ENCODE data around the gene FNIP2. TPM values are rescaled to one million over a fixed set of nuclear protein-coding genes. Genes with fewer than 3 reads are reported as not detected.
"Not testable (repeated sequence)": the region's sequence is repeated elsewhere in the genome, so short reads cannot be mapped to it uniquely, and the experiment has no call there.

The FNIP2 gene
- polyA plus RNA-seq, 1 of the 3 experiments (the other 2 are of a cell fraction), result 0.97 TPM

DNA sequence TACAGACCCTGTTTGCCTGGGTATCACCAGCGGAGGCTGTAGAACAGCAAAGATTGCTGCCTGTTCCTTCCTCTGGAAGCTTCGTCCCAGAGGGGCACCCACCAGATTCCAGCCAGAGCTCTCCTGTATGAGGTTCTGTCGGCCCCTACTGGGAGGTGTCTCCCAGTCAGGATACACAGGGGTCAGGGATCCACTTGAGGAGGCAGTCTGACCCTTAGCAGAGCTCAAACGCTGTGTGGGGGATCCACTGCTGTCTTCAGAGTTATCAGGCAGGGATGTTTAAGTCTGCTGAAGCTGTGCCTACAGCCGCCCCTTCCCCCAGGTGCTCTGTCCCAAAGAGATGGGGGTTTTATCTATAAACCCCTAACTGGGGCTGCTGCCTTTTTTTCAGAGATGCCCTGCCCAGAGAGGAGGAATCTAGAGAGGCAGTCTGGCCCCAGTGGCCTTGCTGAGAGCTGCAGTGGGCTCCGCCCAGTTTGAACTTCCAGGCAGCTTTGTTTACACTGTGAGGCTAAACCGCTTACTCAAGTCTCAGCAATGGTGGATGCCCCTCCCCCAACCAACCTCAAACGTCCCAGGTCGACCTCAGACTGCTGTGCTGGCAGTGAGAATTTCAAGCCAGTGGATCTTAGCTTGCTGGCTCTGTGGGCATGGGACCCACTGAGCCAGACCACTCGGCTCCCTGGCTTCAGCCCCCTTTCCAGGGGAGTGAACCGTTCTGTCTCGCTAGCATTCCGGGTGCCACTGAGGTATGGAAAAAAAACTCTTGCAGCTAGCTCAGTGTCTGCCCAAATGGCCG, 133.7 kb downstream of the FNIP2 start:
- DNase-seq, POLR2A ChIA-PET: not testable (repeated sequence)

GRCh38 chr4:158903079-158903456, 134.2 kb downstream of the FNIP2 start:
- CTCF ChIA-PET, result no interaction called here
- TF ChIP-seq TEAD4 (IDR thresholded peaks at IDR 0.05; ENCODE audit: borderline replicate concordance, insufficient read depth) (no peak), RFX5 (IDR thresholded peaks at IDR 0.05; ENCODE audit: low read length) (no peak), FOSL2 (IDR thresholded peaks at IDR 0.05; ENCODE audit: borderline replicate concordance, low read depth) (no peak), RCOR1 (IDR thresholded peaks at IDR 0.05; ENCODE audit: low read length) (no peak), MXI1 (IDR thresholded peaks at IDR 0.05; ENCODE audit: low read depth, low read length) (no peak), EP300 (IDR thresholded peaks at IDR 0.05; ENCODE audit: borderline replicate concordance in 1 of 2, low read depth in 1 of 2, low read length in 1 of 2) (no peak), CTCF (IDR thresholded peaks at IDR 0.05) (no peak), GABPA (IDR thresholded peaks at IDR 0.05; ENCODE audit: low read depth) (no peak), GATA2 (CRISPR knock-in tag; IDR thresholded peaks at IDR 0.05) (no peak), YY1 (IDR thresholded peaks at IDR 0.05; ENCODE audit: low read depth) (no peak), JUND (IDR thresholded peaks at IDR 0.05) (no peak), IRF3 (IDR thresholded peaks at IDR 0.05; ENCODE audit: low read depth, low read length) (no peak), NRF1 (IDR thresholded peaks at IDR 0.05; ENCODE audit: low read depth, low read length) (no peak), MEF2A (IDR thresholded peaks at IDR 0.05; ENCODE audit: borderline replicate concordance, low read depth) (no peak), NFIC (IDR thresholded peaks at IDR 0.05; ENCODE audit: borderline replicate concordance) (no peak)
- TF ChIP-seq, protein P1, sequence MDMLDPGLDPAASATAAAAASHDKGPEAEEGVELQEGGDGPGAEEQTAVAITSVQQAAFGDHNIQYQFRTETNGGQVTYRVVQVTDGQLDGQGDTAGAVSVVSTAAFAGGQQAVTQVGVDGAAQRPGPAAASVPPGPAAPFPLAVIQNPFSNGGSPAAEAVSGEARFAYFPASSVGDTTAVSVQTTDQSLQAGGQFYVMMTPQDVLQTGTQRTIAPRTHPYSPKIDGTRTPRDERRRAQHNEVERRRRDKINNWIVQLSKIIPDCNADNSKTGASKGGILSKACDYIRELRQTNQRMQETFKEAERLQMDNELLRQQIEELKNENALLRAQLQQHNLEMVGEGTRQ (IDR thresholded peaks at IDR 0.05; ENCODE audit: borderline replicate concordance, low read depth, low read length), result no peak
- H2AFZ ChIP-seq (ENCODE audit: low read depth), result no peak overlapping the region

More for the DNA sequence above, 133.7 kb downstream of the FNIP2 start:
- H3K4me3 ChIP-seq (ENCODE audit: low read depth in 2 of 2, low read length in 1 of 2); H3K9ac ChIP-seq; H3K4me1 ChIP-seq (ENCODE audit: control insufficient read depth in 1 of 2, insufficient read depth in 2 of 2, low read depth in 1 of 2, low read length in 1 of 2); H3K4me2 ChIP-seq; CTCF ChIA-PET; H3K9me3 ChIP-seq; H4K20me1 ChIP-seq (ENCODE audit: insufficient read depth); H3K9me2 ChIP-seq; H3F3A ChIP-seq (replicated peaks; ENCODE audit: insufficient read depth); H2AFZ ChIP-seq (ENCODE audit: low read depth); H3K27ac ChIP-seq (ENCODE audit: low read depth in 2 of 2, low read length in 1 of 2); H3K27me3 ChIP-seq (ENCODE audit: insufficient read depth); H3K79me2 ChIP-seq (ENCODE audit: insufficient read depth): not testable (repeated sequence)
- H3K36me3 ChIP-seq (replicated peaks in 1 of 2; ENCODE audit: control insufficient read depth in 1 of 2, insufficient read depth in 2 of 2, low read length in 1 of 2), result peaks cover 5 to 11% of the 10 kb centered on the region in 2 experiments
- WGBS (ENCODE audit: low lambda C conversion rate), result 80% methylated on average over 9 of the region's 14 CpGs

More at GRCh38 chr4:158903079-158903456, 134.2 kb downstream of the FNIP2 start:
- Histone ChIP-seq H3K27ac (ENCODE audit: low read depth in 2 of 2, low read length in 1 of 2) (no peak overlapping the region), H4K20me1 (ENCODE audit: insufficient read depth) (no peaks in the 10 kb centered on the region), H3K79me2 (ENCODE audit: insufficient read depth) (no peaks in the 10 kb centered on the region), H3K27me3 (ENCODE audit: insufficient read depth) (no peaks in the 10 kb centered on the region), H3F3A (replicated peaks; ENCODE audit: insufficient read depth) (peaks cover 8% of the 10 kb centered on the region), H3K9me3 (no peaks in the 10 kb centered on the region), H3K4me3 (ENCODE audit: low read depth in 2 of 2, low read length in 1 of 2) (no peak overlapping the region), H3K4me2 (no peak overlapping the region), H3K9ac (no peak overlapping the region), H3K4me1 (ENCODE audit: control insufficient read depth in 1 of 2, insufficient read depth in 2 of 2, low read depth in 1 of 2, low read length in 1 of 2) (peaks cover 0 to 3% of the 10 kb centered on the region in 2 experiments; a peak in 2 of 4 replicates), H3K9me2 (no peaks in the 10 kb centered on the region), H3K36me3 (replicated peaks in 1 of 2; ENCODE audit: control insufficient read depth in 1 of 2, insufficient read depth in 2 of 2, low read length in 1 of 2) (peaks cover 5 to 12% of the 10 kb centered on the region in 2 experiments)
- no peak for DNase-seq
- POLR2A ChIA-PET, result no interaction called here
- WGBS (ENCODE audit: low lambda C conversion rate), result 89% methylated on average over 7 of the region's 7 CpGs

All from SK-N-SH (cell line).